ENCODE results near the gene CDH23. TPM values are rescaled to one million over a fixed set of nuclear protein-coding genes. Genes with fewer than 3 reads are reported as not detected.

The CDH23 gene
- polyA plus RNA-seq, 1 donor (not counting 4 experiments of a cell fraction or from before 2014, with no cell fraction given): 0.01 TPM

DNA sequence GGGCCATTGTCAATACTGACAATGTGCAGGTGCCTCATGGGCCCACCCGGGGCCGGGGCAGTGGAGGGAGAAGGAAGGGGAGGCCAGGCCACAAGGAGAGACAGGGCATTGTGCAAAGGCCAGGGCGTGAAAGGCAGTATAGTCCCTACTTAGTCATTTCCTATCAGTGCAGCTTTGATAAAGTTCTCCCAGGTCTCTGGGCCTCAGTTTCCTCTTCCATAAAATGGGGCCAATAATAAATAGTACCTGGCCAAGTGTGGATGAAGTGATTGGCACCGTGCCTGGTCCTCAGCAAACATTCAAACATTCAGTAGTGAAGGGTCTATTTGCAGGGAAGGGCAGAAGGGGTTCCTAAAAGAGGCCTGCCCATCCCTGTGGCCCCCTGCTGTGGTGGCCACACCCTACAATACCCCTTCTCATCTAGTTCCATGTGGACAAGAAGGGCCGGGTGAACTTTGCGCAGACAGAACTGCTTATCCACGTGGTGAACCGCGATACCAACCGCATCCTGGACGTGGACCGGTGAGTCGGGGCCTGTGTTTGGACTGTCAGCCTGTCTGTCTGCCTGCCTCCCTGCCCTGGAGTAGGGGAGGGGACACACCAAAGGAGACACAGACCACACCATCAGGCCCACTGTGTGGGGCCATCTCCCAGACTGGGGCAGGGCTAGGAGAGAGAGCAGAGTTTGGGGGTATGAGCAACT is 413.5 kb downstream of the CDH23 start:
- DNase-seq (ENCODE audit: low read depth, low spot score): no peak

DNA sequence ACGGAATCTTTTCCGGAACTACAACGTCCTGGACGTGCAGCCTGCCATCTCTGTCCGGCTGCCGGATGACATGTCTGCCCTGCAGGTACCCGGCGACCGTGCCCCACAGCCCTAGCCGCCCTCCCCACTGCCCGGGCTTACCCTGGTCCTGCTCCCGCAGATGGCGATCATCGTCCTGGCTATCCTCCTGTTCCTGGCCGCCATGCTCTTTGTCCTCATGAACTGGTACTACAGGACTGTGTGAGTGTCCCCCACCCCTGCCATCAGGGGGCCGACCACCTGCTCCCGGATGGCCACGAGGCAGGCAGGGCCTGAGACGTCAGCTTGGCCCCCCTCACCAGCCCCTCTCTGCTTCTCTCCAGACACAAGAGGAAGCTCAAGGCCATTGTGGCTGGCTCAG is 414.6 kb downstream of the CDH23 start:
- no peak for FAIRE-seq
- no peak for DNase-seq (ENCODE audit: low read depth, low spot score)
- Histone ChIP-seq H3K27me3 (ENCODE audit: control insufficient read depth, extremely low read depth, insufficient read depth, low read length) (peaks cover 4% of the 10 kb centered on the region), H3K4me1 (ENCODE audit: control insufficient read depth, extremely low read depth, insufficient read depth, low read length) (no peaks in the 10 kb centered on the region), H3K9me3 (ENCODE audit: control insufficient read depth, low read depth, low read length) (no peaks in the 10 kb centered on the region), H3K79me2 (ENCODE audit: control insufficient read depth, insufficient read depth, low read length) (no peaks in the 10 kb centered on the region), H3K27ac (ENCODE audit: control insufficient read depth, insufficient read depth, low read length) (no peak overlapping the region), H3K36me3 (ENCODE audit: control insufficient read depth in 2 of 2, extremely low read depth in 1 of 2, insufficient read depth in 2 of 2, low read length in 2 of 2) (peaks cover 11 to 16% of the 10 kb centered on the region in 2 experiments), H3K9me1 (ENCODE audit: control insufficient read depth, extremely low read depth, insufficient read depth, low read length) (no peaks in the 10 kb centered on the region), H3K9ac (ENCODE audit: control insufficient read depth, extremely low read depth, insufficient read depth, low read length) (no peak overlapping the region), H2AFZ (ENCODE audit: control insufficient read depth, low read length) (no peak overlapping the region), H4K20me1 (ENCODE audit: control insufficient read depth, extremely low read depth, insufficient read depth, low read length) (no peaks in the 10 kb centered on the region), H3K4me2 (ENCODE audit: control insufficient read depth, extremely low read depth, insufficient read depth, low read depth, low read length) (no peak overlapping the region), H3K4me3 (ENCODE audit: control insufficient read depth in 2 of 3, extremely low read depth in 1 of 3, insufficient read depth in 2 of 3, low read depth in 1 of 3, low read length in 3 of 3) (no peak overlapping the region)
- TF ChIP-seq, protein P1, sequence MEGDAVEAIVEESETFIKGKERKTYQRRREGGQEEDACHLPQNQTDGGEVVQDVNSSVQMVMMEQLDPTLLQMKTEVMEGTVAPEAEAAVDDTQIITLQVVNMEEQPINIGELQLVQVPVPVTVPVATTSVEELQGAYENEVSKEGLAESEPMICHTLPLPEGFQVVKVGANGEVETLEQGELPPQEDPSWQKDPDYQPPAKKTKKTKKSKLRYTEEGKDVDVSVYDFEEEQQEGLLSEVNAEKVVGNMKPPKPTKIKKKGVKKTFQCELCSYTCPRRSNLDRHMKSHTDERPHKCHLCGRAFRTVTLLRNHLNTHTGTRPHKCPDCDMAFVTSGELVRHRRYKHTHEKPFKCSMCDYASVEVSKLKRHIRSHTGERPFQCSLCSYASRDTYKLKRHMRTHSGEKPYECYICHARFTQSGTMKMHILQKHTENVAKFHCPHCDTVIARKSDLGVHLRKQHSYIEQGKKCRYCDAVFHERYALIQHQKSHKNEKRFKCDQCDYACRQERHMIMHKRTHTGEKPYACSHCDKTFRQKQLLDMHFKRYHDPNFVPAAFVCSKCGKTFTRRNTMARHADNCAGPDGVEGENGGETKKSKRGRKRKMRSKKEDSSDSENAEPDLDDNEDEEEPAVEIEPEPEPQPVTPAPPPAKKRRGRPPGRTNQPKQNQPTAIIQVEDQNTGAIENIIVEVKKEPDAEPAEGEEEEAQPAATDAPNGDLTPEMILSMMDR (optimal IDR thresholded peaks at IDR 0.05 in 1 of 3, IDR thresholded peaks at IDR 0.05 in 1 of 3, conservative IDR thresholded peaks at IDR 0.05 in 1 of 3; ENCODE audit: extremely low read depth in 1 of 3, insufficient read depth in 2 of 3, low read length in 3 of 3): no peak
- no peak for TF ChIP-seq EZH2 (IDR thresholded peaks at IDR 0.05; ENCODE audit: low read length)
- dilution Hi-C loops (cut with MboI; ENCODE audit: extremely low pct_ligation_motif_present, low sequenced_read_pairs): no loop called here

More for the DNA sequence above, 413.5 kb downstream of the CDH23 start:
- Histone ChIP-seq H3K9ac (ENCODE audit: control insufficient read depth, extremely low read depth, insufficient read depth, low read length) (no peak overlapping the region), H3K27me3 (ENCODE audit: control insufficient read depth, extremely low read depth, insufficient read depth, low read length) (peaks cover 10% of the 10 kb centered on the region), H3K4me1 (ENCODE audit: control insufficient read depth, extremely low read depth, insufficient read depth, low read length) (no peaks in the 10 kb centered on the region), H4K20me1 (ENCODE audit: control insufficient read depth, extremely low read depth, insufficient read depth, low read length) (no peaks in the 10 kb centered on the region), H2AFZ (ENCODE audit: control insufficient read depth, low read length) (no peak overlapping the region), H3K4me3 (ENCODE audit: control insufficient read depth in 2 of 3, extremely low read depth in 1 of 3, insufficient read depth in 2 of 3, low read depth in 1 of 3, low read length in 3 of 3) (no peak overlapping the region), H3K27ac (ENCODE audit: control insufficient read depth, insufficient read depth, low read length) (no peak overlapping the region), H3K4me2 (ENCODE audit: control insufficient read depth, extremely low read depth, insufficient read depth, low read depth, low read length) (no peak overlapping the region), H3K9me3 (ENCODE audit: control insufficient read depth, low read depth, low read length) (no peaks in the 10 kb centered on the region), H3K79me2 (ENCODE audit: control insufficient read depth, insufficient read depth, low read length) (no peaks in the 10 kb centered on the region), H3K9me1 (ENCODE audit: control insufficient read depth, extremely low read depth, insufficient read depth, low read length) (no peaks in the 10 kb centered on the region), H3K36me3 (ENCODE audit: control insufficient read depth in 2 of 2, extremely low read depth in 1 of 2, insufficient read depth in 2 of 2, low read length in 2 of 2) (peaks cover under 1 to 7% of the 10 kb centered on the region in 2 experiments)
- TF ChIP-seq EZH2 (IDR thresholded peaks at IDR 0.05; ENCODE audit: low read length): no peak
- TF ChIP-seq, protein P1 (optimal IDR thresholded peaks at IDR 0.05 in 1 of 3, IDR thresholded peaks at IDR 0.05 in 1 of 3, conservative IDR thresholded peaks at IDR 0.05 in 1 of 3; ENCODE audit: extremely low read depth in 1 of 3, insufficient read depth in 2 of 3, low read length in 3 of 3): no peak
- FAIRE-seq: no peak
- dilution Hi-C loops (cut with MboI; ENCODE audit: extremely low pct_ligation_motif_present, low sequenced_read_pairs): no loop called here
